A172 (cell line): ENCODE data around the gene PALM. TPM values are rescaled to one million over a fixed set of nuclear protein-coding genes. Genes with fewer than 3 reads are reported as not detected.
"Not testable (repeated sequence)": the region's sequence is repeated elsewhere in the genome, so short reads cannot be mapped to it uniquely, and the experiment has no call there.

Source experiments
- DNase-seq: peaks from one replicate; pipeline ENCODE4 v3.0.0-alpha.2; 2015; ENCODE audit warnings: low spot score
- total RNA-seq: library from RNA; depleted of rRNA; stranded (reverse); fragments of >200 nt; shearing (Covaris generic); gene quantifications from 2 replicates; pipeline ENCODE4 v1.2.3, GENCODE V29; 2014

The PALM gene
- total RNA-seq, 1 experiment from 2014 or later, result 42.9 TPM

DNA sequence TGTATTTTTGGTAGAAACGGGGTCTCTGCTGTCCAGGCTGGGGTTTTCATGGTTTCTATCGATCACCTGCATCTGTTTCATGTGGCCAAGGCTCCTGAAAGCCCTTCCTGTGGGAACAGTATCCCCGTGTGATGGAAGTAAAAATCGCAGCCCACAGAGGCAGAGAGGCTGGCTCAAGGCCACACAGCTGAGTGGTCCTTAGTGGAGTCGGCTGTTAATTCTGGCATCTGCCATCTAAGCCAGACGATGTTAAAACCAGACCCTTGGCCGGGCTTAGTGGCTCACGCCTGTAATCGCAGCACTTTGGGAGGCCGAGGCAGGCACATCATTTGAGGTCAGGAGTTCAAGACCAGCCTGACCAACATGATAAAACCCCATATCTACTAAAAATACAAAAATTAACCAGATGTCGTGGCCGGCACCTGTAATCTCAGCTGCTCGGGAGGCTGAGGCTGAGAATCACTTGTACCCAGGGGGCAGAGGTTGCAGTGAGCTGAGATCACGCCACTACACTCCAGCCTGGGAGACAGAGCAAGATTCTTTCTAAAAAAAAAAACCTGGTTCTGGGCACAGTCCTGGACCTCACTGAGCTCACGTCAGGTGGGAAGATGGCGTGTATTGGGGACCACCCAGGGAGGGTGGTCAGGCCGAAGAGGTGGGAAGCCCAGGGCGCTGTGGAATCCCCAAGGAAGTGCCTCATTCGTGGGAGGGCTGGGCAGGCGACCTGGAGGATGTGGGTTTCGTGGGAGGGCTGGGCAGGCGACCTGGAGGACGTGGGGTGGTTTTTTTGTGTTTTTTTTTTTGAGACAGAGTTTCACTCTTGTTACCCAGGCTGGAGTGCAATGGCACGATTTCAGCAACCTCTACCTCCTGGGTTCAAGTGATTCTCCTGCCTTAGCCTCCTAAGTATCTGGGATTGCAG lies 23.7 kb downstream of the PALM start:
- no peak for DNase-seq

DNA sequence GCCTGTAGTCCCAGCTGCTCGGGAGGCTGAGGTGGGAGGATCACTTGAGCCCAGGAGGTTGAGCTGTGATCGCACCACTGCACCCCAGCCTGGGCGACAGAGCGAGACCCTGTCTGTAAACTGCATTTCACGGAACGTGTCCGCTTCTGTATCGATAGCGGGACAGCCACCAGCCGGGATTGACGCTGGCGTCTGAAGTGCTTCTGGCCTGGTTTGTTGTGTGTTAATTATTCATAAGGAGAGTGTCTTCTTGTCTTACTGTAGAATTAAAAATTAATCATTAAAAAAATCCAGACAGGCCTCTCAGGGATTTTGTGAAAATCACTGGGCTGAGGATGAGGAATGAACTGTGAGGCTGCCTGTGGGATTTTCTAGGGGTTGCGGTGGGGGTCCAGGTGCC lies 26.0 kb downstream of the PALM start:
- no peak for DNase-seq

DNA sequence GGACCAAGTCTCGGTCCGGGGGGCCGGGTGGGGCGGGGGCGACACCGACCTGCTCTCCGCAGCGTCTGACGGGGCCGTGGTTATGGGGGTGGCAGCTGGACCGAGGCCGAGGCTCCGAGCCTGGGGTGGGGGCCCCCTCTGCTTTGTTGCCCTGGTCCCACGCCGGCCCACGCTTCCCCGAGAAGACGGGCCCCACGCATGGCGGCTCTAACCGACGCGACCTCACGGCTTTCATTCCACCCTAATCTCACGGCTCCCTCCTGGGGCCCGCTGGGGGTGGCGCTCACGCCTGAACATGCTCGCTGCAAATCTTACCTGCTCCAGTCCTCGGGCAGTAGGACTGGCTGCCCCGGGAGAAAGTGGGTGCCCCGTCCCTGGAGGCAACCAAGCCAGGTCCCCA lies 27.4 kb downstream of the PALM start:
- no peak for DNase-seq

DNA sequence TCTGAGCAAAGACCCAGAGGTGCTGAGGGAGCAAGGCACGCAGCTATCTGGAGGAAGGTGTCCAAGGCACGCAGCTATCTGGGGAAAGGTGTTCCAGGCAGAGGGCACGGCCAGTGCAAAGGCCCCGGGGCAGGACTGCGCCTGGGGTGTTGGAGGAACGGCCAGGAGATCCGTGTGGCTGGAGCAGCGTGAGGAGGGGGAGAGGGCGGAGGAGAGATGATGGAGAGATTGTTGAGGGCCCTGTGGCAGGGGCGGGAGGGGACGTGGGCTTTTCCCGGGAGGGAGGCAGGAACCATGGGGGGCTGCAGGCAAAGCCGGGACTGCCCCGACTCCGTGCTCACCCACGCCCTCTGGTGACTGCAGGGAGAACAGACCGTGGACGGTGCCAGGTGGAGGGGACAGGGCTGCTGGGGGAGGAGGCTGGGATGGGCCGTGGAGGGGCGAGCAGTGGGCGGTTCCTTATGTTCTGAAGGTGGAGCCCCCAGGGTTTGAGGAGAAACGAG lies 28.9 kb downstream of the PALM start:
- DNase-seq, result no peak

DNA sequence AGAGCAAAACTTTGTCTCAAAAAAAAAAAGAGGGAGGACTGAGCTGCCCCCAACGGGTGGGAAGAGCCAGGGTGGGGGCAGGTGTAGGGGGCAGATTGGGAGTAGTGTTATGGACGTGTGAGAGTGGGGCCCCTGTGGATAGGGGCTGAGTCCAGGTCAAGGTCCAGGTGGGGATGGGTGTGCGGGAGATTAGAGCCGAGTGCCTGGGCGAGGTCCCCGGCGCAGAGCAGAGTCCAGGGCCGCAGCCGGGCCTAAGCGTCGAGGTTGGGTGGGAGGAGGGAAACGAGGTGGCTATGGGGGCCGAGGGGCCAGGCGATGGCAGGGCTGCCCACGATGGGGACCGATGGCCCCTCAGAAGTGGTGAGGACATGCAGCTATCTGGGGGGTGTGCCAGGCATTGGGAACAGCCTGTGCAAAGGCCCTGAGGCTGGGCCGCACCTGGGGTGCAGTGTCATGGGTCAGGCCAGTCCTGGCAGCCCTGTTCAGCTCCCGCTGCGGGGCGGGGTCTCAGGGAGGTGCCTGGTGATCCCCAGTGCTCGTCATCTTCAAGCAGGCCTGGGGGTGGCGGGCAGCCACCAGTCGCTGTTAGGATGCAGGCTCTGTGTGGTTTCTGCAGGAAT lies 29.9 kb downstream of the PALM start:
- no peak for DNase-seq

DNA sequence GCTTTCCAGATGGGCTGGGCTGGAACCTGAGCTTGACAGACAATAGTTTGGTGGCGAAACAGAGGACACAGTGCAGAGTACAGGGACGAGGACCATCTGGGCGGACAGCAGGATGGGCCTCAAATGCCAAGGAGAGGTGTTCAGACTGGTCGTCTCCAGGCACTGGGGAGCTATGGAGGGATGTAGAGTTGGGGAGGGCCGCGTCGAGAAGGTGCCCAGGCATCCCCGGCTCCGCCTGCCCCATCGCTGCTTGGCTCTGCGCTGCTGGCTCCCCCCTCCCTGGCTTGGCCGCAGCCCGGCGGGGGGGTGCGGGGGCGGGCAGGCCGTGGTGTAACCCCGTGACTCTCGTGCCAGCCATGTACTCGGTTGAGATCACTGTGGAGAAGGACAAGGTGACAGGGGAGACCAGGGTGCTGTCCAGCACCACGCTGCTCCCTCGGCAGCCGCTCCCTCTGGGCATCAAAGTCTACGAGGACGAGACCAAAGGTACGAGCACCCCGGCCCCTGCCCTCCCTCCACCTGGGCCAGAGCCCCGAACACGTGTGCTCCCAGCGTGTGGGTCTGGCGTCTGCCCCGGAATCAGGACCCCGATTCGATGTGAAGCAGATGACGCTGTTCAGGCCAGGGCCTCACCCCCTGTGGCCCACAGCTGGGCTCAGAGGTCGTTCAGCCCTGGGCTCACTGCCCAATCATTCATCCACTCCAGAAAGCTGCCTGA lies 31.4 kb downstream of the PALM start:
- DNase-seq, result no peak

DNA sequence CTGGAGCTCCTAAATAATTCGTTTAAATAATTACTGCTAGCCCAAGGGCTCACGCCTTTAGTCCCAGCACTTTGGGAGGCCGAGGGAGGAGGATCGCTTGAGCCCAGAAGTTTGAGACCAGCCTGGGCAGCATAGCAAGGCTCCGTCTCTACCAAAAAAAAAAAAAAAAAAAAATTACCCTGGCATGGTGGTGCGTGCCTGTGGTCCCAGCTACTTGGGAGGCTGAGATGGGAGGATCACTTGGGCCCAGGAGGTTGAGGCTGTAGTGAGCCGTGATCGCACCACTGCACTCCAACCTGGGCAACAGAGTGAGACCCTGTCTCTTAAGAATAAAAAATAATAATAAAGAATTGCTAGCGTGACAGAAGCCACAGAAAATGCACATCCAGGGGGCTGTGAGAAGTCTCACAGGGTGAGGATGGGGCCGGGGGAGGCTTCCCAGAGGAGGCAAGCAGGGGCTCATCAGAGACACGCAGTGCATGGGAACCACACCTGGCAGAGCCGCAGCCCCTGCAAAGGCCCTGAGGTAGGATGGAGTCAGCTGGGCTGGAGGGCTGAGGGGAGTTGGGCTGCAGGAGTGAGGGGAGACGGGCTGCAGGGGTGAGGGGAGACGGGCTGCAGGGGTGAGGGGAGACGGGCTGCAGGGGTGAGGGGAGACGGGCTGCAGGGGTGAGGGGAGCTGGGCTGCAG lies 32.2 kb downstream of the PALM start:
- not testable (repeated sequence) for DNase-seq

DNA sequence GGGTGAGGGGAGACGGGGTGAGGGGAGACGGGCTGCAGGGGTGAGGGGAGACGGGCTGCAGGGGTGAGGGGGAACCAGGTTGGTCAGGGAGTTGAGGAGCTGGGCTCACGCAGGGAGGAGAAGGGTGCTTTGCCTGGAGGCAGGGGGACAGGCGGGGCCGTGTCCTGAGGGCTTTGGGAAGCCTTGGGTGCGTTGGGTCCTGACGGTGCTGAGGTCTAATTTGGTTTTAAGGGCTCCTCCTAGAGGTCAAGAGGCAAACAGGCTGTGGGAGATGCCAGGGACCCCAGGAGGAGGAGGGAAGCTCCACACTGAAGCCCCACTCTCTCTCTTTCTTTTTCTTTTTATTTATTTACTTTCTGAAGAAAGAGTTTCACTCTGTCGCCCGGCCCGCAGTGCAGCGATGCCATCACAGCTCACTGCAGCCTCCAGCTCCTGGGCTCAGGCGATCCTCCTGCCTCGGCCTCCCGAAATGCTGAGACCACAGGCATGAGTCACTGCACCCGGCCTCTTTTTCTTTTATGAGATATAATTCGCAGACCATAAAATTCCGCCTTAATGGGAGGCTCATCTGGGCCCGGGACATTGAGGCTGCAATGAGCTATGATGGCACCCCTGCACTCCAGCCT lies 32.9 kb downstream of the PALM start:
- DNase-seq, result no peak

DNA sequence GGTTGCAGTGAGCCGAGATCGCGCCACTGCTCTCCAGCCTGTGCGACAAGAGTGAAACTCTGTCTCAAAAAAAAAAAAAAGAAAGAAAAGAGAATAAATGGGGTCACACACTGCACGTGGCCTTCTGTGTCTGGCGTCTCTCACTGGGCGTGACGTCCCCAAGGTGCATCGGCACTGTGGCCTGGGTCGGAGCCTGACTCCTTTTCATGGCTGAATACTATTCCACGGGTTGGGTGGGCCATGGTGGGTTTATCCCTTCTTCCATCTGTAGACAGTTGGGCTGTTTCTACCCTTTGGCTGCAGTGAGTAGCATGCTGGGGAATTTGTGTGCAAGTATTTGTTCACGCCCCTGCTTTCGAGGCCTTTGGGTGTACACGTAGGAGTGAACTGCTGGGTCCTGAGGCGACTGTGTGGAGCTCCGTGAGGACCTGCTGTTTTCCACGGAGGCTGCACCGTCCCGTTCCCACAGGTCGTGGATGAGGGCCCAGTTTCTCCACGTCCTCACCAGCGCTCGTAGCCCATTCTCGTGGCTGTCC lies 33.9 kb downstream of the PALM start:
- DNase-seq, result no peak

DNA sequence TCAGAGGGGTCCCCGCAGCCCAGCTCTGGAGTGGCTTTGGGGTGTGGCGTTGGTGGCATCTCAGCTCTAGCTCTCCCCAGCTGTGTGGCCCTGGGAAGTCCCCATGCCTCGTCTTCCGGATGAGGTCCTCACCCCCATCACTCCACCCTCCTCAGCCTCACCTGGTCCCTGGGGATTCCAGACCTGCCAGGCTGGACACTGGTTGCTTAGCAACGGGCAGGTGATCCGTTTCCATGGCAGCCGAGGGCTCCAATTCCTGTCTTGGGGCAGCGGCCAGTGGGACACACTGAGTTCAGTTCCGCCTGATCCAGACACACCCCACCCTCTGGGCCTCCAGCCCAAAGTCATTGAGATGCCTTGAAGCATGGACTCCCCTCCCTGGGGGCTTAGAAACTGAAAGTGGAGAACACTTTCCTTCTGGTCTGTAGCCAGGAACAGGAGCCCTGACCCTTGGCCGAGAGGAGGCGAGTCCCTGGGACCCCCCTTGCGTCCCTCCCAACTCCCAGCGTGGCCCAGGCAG lies 34.5 kb downstream of the PALM start:
- DNase-seq, result no peak

DNA sequence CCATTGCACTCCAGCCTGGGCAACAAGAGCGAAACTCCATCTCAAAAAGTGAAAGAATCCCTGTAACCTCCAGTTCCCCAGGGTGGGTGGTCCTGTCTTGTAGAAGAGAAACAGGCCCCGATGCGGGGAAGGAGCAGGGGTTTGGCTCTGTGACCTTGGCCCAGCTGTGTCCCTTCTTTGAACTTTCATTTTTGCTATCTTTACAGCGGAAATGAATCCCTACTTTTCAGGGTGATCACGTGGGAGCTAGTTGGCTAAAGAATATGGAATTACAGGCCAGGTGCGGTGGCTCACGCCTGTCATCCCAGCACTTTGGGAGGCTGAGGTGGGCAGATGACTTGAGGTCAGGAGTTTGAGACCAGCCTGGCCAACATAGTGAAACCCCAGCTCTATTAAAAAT lies 36.4 kb downstream of the PALM start:
- DNase-seq, result not testable (repeated sequence)

DNA sequence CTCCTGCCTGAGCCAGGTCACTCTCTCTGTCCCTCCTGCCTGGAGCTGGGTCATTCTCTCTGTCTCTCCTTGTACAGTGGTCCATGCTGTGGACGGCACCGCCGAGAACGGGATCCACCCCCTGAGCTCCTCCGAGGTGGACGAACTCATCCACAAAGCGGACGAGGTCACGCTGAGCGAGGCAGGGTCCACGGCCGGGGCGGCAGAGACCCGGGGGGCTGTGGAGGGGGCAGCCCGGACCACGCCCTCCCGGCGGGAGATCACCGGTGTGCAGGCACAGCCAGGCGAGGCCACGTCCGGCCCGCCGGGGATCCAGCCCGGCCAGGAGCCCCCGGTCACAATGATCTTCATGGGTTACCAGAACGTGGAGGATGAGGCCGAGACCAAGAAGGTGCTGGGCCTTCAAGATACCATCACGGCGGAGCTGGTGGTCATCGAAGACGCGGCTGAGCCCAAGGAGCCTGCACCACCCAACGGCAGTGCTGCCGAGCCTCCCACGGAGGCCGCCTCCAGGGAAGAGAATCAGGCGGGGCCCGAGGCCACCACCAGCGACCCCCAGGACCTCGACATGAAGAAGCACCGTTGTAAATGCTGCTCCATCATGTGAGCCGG lies 37.6 kb downstream of the PALM start:
- DNase-seq, result no peak

DNA sequence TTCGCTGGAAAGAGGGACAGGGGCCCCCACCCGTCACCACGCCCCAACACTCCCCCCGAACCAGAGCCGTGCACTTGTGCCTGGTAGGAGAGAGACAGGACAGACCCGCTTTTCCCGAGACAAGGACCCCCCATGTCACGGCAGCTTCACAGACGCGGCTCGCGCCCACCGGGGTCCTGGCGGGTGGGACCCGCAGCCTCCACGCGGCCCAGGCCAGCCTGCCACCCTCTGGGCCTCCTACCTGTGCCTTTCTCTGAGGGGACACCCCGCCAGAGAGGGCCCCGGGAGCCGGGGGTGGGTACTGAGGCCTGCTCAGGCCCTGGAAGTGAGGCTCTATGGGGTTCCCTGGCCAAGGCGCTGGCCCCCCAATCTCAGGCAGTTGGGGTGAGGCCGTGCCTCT lies 38.2 kb downstream of the PALM start:
- no peak for DNase-seq

DNA sequence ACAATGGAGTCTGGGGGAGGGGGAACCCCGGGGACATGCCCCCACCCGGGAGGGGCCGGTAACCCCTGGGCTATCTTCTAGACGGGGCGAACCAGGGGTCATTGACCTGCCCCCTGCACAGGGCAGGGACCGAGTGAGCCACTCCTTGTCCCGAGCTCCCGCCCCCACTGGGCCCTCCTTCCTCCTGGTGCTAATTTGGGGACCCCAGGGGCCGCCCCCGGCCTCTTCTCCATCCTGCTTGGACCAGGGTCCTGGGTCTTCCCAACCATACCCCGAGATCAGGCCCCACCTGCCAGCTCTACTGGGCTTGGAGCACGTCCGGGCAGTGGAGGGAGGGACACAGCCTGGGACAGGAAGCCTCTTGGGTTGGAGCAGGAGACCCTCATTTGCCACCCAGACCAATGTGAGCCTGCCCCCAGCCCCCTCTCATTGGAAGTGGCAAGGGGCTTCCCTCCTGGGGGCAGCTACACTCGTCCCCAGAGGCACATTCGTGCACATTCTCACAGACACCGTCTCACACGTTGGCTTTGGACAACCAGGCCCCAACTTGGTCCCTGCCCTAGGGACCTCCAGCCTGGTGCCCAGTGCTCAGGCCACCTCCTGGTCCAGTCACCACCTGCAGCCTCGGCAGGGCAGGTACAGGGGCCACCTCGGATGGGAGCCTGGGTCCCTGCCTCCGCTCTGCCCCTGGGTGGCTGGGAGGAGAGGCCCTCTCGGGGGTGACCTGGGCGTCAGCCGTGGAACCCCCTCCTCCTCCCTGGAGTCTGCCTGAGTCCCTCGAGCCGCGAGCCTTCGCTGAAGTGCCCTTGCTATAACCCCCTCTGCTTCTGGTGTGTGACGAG lies 38.9 kb downstream of the PALM start:
- no peak for DNase-seq

DNA sequence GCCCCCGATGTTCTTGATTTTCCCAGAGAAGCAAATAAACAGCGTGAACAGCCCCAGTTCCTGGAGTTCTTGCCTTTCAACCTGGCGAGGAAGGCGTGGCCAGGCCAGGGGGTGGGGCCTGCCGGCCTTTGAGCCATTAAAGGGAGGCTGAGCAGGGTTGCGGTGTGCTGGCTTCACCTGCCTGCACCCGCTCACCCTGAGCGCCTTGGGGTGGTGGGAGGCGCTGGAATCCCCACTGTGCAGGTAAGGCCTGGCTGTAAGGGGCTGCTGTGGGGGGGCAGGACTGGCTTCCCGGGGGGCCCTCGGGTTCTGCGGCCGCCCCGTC lies 39.5 kb downstream of the PALM start:
- DNase-seq, result no peak

DNA sequence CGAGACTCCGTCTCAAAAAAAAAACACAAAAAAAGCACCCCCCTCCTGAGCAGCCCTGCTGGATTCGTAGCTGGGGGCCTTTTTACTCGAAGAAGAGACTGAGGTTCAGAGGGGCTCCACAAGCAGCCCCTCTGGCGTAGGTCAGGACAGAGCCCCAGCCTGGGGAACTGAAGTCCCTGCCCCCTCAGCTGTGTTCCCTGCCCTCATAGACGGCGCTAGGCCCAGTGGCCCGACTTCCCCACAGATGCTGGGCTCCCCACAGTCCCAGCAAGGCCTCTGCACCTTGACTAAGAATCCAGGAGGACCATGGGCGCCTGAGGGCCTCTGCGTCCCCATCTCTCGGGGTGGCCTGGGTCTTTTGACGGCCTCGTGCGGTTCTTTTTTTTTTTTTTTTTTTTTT lies 41.1 kb downstream of the PALM start:
- DNase-seq, result no peak

DNA sequence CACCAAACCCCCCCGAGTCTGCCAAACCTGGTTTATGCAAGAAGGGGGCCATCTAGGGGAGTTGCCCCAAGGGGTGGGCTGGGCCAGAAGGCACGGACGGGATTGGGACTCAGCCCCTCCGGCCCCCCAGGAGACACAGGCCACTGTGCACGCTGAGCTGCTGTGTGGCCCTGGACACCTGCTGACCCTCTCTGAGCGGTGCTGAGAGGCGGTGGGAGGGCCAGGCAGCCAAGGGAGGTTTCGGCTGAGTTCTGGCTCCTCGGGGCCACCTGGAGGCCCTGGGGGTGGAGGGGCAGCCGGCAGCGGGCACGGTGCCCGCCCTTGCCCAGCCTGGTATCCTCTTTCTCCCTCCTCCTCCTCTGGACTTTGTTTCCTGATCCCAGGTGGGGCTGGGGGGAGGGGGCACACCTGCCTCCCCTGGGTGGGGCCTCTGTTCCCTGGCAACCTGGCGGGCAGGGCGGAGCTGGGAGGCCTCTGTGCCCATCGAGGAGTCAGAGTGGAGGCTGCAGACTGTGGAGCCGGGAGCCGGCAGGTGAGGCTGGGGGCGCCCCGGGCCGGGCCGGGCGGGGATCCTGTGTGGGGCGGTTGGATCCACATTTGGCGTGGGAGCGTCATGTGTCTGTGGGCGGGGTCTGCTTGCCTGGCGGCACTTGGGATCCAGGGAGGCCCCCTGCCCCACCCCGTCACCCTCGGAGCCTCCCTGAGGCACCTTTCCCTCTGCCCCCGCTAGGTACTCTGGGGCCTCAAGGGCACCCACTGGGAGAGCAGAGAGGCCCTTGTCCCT lies 42.1 kb downstream of the PALM start, which contains the start of gene MISP:
Gene MISP, plus strand, starts transcription at position 473 of the 784 bp plus-strand sequence. CDS start 5,835 bp downstream, outside the sequence.
- peak; percentile 51 for DNase-seq

DNA sequence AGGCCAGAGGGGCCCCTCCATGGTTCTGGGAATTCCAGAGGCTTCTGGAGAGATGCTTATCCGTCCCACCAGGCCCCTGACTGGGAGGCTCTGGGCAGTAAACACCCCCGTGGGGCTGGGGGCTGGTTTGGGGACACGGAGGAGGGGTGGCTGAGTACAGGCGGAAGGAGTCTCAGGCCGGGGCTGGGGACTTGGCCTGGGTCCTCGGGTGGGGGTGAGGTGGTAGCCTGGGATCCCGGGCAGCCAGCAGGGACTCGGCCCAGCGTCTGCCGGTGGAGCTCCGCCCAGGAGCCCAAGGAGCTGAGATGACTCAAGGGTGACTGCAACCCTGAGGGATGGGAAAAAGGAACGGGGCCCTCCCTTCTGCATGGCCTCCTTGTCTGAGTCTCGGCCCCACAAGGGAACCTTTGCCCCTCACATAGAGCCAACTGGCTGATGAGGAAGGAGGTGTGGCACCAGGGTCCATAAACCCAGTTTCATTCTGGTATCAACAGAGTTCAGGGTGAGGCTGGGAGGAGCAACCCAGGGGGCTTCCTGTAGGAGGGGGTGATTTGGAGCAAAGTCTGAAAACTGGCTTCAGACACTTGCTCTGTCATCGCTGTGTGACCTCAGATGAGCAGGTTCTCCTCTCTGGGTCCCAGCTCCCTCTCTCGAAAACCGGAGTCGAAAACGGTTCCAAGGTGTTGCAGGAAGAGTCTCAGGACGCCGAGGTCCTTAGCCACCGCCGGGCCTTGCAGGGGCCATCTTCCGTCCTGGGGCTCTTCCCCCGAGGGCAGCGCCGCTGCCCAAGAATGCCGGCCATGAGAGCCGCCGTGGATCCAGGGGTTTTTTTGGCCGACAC lies 43.0 kb downstream of the PALM start:
- DNase-seq, result peak; percentile 93
